Vagina (tissue), 2 donors: ENCODE measurements around the gene AGL. TPM values are rescaled to one million over a fixed set of nuclear protein-coding genes. Genes with fewer than 3 reads are reported as not detected.

Experiments used
- DNase-seq, 2 donors: peaks; one replicate each; pipeline ENCODE4 v3.0.0-alpha.2; 2017; ENCODE audit errors: extremely low spot score in 2 of 2
- H3K27ac ChIP-seq: fragments of 200-600 bp; sonication (generic); one replicate; pipeline ENCODE4 v1.5.1; 2019
- H3K27me3 ChIP-seq: fragments of 200-600 bp; sonication (generic); one replicate; pipeline ENCODE4 v1.5.1; 2019
- H3K36me3 ChIP-seq, 2 donors: fragments of 200-600 bp; sonication (generic); one replicate each; pipeline ENCODE4 v1.5.1; 2017 to 2019
- H3K4me1 ChIP-seq: fragments of 200-600 bp; sonication (generic); one replicate; pipeline ENCODE4 v1.5.1; 2019
- H3K4me3 ChIP-seq, 2 donors: fragments of 200-600 bp; sonication (generic); 1 replicate in 1 of 2; 2 replicates in 1 of 2; pipeline ENCODE4 v1.5.1; 2016 to 2019
- H3K9me3 ChIP-seq: fragments of 200-600 bp; sonication (generic); one replicate; pipeline ENCODE4 v1.5.1; 2019
- POLR2A ChIP-seq, 2 donors: fragments of 450-650 bp; IDR thresholded peaks; one replicate each; pipeline ENCODE4 v1.6.1; 2017; ENCODE audit warnings: antibody characterized with exemption in 2 of 2, mild to moderate bottlenecking in 2 of 2, moderate library complexity in 2 of 2
- POLR2AphosphoS5 ChIP-seq, 2 donors: sonication (generic); formaldehyde crosslinking; IDR thresholded peaks; one replicate each; pipeline ENCODE4 v1.9.0; 2017; ENCODE audit warnings: antibody characterized with exemption in 2 of 2, mild to moderate bottlenecking in 2 of 2, low read depth in 1 of 2; ENCODE audit not compliant: insufficient read depth in 1 of 2
- intact Hi-C: fragments of 100-400 bp; cut with DNase I; formaldehyde crosslinking; loops from one replicate; pipeline ENCODE4 v1.15.1; 2023
- total RNA-seq: library from RNA; depleted of rRNA; stranded (reverse); fragments of >200 nt; gene quantifications from one replicate; pipeline ENCODE4 v1.2.3, GENCODE V29; 2016
- TF ChIP-seq, protein P1 (sequence below), 3 experiments: fragments of 450-650 bp in 2 of 3; fragments of 200-600 bp in 1 of 3; sonication (generic) in 1 of 3; IDR thresholded peaks; one replicate each; pipeline ENCODE4 v1.5.1; 2017 to 2019; ENCODE audit warnings: antibody characterized with exemption in 3 of 3, mild to moderate bottlenecking in 2 of 3, moderate library complexity in 2 of 3

AGL gene
- total RNA-seq, 1 donor from 2014 or later: 14.0 TPM

DNA sequence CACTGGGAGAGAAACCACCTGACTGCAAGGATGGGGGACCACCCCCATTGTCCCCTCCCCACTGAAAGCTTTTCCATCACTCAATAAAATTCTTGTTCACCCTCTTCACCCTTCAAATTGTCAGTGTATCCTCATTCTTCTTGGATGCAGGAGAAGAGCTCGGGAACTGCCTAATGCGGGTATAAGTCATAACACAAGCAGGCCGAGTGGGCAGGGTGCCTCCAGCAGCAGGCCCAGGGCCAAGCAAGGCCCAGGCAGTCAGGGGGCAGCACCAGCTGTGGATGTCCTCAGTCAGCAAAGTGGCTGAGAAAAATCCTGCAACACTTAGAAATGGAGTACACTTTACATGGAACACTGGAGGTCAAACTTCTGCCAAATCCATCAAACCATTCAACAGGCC is 85.9 kb downstream of the AGL start:
- DNase-seq: no peak
- Histone ChIP-seq H3K27me3 (no peaks in the 10 kb centered on the region), H3K9me3 (no peaks in the 10 kb centered on the region), H3K4me1 (no peaks in the 10 kb centered on the region), H3K27ac (no peak overlapping the region), H3K36me3 (no peaks in the 10 kb centered on the region), H3K4me3 (no peak overlapping the region)
- intact Hi-C loops: no loop called here
- TF ChIP-seq POLR2AphosphoS5 (IDR thresholded peaks at IDR 0.05; ENCODE audit: insufficient read depth in 1 of 2, low read depth in 1 of 2) (no peak), POLR2A (IDR thresholded peaks at IDR 0.05) (no peak)
- TF ChIP-seq, protein P1, sequence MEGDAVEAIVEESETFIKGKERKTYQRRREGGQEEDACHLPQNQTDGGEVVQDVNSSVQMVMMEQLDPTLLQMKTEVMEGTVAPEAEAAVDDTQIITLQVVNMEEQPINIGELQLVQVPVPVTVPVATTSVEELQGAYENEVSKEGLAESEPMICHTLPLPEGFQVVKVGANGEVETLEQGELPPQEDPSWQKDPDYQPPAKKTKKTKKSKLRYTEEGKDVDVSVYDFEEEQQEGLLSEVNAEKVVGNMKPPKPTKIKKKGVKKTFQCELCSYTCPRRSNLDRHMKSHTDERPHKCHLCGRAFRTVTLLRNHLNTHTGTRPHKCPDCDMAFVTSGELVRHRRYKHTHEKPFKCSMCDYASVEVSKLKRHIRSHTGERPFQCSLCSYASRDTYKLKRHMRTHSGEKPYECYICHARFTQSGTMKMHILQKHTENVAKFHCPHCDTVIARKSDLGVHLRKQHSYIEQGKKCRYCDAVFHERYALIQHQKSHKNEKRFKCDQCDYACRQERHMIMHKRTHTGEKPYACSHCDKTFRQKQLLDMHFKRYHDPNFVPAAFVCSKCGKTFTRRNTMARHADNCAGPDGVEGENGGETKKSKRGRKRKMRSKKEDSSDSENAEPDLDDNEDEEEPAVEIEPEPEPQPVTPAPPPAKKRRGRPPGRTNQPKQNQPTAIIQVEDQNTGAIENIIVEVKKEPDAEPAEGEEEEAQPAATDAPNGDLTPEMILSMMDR (IDR thresholded peaks at IDR 0.05): no peak

DNA sequence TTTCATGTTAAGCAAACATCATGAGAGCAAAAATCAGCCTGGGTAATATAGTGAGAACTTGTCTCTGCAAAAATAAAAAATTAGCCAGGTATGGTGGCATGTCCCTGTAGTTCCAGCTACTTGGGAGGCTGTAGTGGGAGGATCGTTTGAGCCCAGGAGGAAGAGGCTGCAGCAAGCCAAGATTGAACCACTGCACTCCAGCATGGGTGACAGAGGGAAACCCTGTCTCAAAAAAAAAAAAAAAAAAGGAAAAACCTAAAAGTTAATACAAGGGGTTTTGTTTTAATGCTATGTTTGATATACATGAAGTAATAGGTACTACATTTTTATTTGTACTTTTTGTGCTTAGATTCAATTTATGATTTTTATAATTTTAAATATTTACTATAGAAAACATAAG is 92.6 kb downstream of the AGL start:
- no peak overlapping the region for H3K4me3 ChIP-seq
- H3K9me3 ChIP-seq: no peaks in the 10 kb centered on the region
- no peaks in the 10 kb centered on the region for H3K27me3 ChIP-seq
- intact Hi-C loops: no loop called here
- no peaks in the 10 kb centered on the region for H3K36me3 ChIP-seq
- no peak for DNase-seq
- H3K4me1 ChIP-seq: peaks cover 11% of the 10 kb centered on the region
- TF ChIP-seq, protein P1 (IDR thresholded peaks at IDR 0.05): no peak
- TF ChIP-seq POLR2A (IDR thresholded peaks at IDR 0.05) (no peak), POLR2AphosphoS5 (IDR thresholded peaks at IDR 0.05; ENCODE audit: insufficient read depth in 1 of 2, low read depth in 1 of 2) (no peak)
- H3K27ac ChIP-seq: no peak overlapping the region

DNA sequence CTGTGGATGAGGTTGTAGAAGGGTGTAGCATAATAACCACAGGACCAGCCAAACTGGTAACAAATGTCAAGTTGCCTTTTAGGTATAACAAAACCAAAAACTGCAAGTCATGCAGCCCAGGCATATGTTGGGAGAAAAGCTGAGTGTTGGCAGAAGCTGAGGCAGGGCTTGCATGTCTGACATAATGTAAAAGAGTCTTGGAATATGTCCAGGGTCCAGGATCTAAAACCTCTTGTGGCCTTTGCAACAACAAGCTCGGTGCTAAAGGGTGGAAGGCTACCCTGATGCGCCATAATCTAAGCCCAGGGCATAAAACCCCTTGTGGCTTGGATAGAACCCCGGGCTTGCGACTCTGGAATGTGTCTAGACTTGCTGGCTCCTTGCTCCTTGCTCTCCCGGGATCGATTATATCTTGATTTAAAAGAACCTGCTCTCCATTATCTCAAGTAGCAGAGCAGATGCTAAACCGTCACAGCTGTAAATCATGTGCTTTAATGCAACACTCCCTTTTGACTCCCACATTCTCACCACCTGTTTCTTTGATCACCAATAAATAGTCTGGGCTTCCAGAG is 93.1 kb downstream of the AGL start:
- Histone ChIP-seq H3K9me3 (no peaks in the 10 kb centered on the region), H3K36me3 (no peaks in the 10 kb centered on the region), H3K27me3 (no peaks in the 10 kb centered on the region), H3K4me3 (no peak overlapping the region), H3K4me1 (peaks cover 11% of the 10 kb centered on the region), H3K27ac (no peak overlapping the region)
- DNase-seq: no peak
- intact Hi-C loops: no loop called here
- TF ChIP-seq POLR2AphosphoS5 (IDR thresholded peaks at IDR 0.05; ENCODE audit: insufficient read depth in 1 of 2, low read depth in 1 of 2): no peak
- TF ChIP-seq, protein P1 (IDR thresholded peaks at IDR 0.05): no peak
- TF ChIP-seq POLR2A (IDR thresholded peaks at IDR 0.05): no peak

DNA sequence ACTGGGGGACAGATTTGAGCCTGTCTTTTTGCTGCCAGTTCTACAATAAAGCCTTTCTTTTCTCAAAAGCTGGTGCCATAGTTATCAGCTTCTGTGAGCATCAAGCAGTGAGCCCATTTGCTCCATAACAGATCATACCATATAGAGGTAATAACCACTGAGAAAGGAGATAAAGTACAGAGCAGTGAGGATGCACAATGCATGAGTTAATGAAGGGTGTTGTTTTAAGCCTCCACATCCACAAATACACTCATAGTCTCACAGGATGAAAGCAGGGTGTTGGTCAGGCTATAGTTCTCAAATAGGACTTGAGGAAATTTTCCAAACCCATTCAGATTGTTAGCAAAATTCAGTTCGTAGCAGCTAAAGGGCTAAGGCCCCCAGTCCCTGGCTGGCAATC is 94.0 kb downstream of the AGL start:
- H3K4me1 ChIP-seq: peaks cover 11% of the 10 kb centered on the region
- no peak overlapping the region for H3K4me3 ChIP-seq
- no peaks in the 10 kb centered on the region for H3K36me3 ChIP-seq
- no peaks in the 10 kb centered on the region for H3K27me3 ChIP-seq
- TF ChIP-seq POLR2A (IDR thresholded peaks at IDR 0.05): no peak
- TF ChIP-seq, protein P1 (IDR thresholded peaks at IDR 0.05): no peak
- TF ChIP-seq POLR2AphosphoS5 (IDR thresholded peaks at IDR 0.05; ENCODE audit: insufficient read depth in 1 of 2, low read depth in 1 of 2): no peak
- DNase-seq: no peak
- intact Hi-C loops: no loop called here
- H3K9me3 ChIP-seq: no peaks in the 10 kb centered on the region
- H3K27ac ChIP-seq: no peak overlapping the region

DNA sequence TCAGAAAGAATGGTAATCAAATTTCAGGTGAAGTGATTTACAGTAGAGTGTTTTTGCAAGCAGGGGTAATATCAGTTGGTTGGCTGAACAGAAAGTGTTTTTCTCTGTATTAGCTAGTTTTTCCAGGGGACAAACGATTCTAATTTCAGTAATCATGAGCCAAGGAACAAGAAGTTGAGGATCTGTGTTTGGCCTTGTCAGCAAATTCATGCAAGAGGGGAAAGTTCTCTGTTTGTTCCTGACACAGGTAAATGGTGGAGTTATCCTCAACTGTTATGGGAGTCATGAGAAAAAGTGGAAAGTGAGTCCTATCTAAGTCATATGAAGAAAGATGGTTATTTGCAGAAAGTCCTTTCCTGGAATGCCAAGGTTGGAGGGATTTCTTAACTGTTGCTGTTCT is 95.0 kb downstream of the AGL start:
- Histone ChIP-seq H3K27ac (no peak overlapping the region), H3K4me3 (no peak overlapping the region), H3K36me3 (no peaks in the 10 kb centered on the region), H3K9me3 (no peaks in the 10 kb centered on the region), H3K27me3 (no peaks in the 10 kb centered on the region), H3K4me1 (peaks cover 11% of the 10 kb centered on the region)
- intact Hi-C loops: no loop called here
- TF ChIP-seq, protein P1 (IDR thresholded peaks at IDR 0.05): no peak
- TF ChIP-seq POLR2A (IDR thresholded peaks at IDR 0.05) (no peak), POLR2AphosphoS5 (IDR thresholded peaks at IDR 0.05; ENCODE audit: insufficient read depth in 1 of 2, low read depth in 1 of 2) (no peak)
- DNase-seq: no peak
